NB4 (cell line): ENCODE results near the gene C13orf46.

Source experiments
- POLR2A ChIP-seq: IDR thresholded peaks from 2 replicates; pipeline ENCODE4 v1.6.1; 2011; ENCODE audit warnings: mild to moderate bottlenecking; ENCODE audit not compliant: insufficient read length; ENCODE audit errors: extremely low read depth
- TF ChIP-seq, protein P1 (sequence below): IDR thresholded peaks from one replicate; pipeline ENCODE4 v1.5.1; 2012; ENCODE audit warnings: low read depth, low read length
- TF ChIP-seq, protein P2 (sequence below): IDR thresholded peaks from 2 replicates; pipeline ENCODE4 v1.6.1; 2011; ENCODE audit warnings: low read depth, low read length

GRCh38 chr13:114001331-114002008 lies 27.6 kb upstream of the C13orf46 start:
- TF ChIP-seq, protein P1, sequence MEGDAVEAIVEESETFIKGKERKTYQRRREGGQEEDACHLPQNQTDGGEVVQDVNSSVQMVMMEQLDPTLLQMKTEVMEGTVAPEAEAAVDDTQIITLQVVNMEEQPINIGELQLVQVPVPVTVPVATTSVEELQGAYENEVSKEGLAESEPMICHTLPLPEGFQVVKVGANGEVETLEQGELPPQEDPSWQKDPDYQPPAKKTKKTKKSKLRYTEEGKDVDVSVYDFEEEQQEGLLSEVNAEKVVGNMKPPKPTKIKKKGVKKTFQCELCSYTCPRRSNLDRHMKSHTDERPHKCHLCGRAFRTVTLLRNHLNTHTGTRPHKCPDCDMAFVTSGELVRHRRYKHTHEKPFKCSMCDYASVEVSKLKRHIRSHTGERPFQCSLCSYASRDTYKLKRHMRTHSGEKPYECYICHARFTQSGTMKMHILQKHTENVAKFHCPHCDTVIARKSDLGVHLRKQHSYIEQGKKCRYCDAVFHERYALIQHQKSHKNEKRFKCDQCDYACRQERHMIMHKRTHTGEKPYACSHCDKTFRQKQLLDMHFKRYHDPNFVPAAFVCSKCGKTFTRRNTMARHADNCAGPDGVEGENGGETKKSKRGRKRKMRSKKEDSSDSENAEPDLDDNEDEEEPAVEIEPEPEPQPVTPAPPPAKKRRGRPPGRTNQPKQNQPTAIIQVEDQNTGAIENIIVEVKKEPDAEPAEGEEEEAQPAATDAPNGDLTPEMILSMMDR: no peak
- TF ChIP-seq, protein P2, sequence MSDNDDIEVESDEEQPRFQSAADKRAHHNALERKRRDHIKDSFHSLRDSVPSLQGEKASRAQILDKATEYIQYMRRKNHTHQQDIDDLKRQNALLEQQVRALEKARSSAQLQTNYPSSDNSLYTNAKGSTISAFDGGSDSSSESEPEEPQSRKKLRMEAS: no peak
- no peak for TF ChIP-seq POLR2A
